Measurements from ENCODE around the gene COL11A2. TPM values are rescaled to one million over a fixed set of nuclear protein-coding genes. Genes with fewer than 3 reads are reported as not detected.
"Not testable (repeated sequence)": the region's sequence is repeated elsewhere in the genome, so short reads cannot be mapped to it uniquely, and the experiment has no call there.

Gene COL11A2
- total RNA-seq, 1 experiment from 2014 or later = 1.1 TPM

DNA sequence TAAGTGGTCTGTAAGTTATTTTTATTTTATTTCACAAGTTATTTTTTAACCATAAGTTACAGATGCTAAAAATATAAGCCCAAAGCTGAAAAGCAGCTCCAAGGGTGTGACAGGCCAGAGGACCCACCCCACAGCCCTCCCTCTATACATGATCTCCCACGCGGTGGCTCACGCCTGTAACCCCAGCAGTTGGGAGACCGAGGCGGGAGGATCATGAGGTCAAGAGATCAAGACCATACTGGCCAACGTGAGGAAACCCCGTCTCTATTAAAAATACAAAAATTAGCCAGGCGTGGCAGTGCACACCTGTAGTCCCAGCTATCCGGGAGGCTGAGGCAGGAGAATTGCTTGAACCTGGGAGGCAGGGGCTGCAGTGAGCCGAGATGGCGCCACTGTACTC lies 32.2 kb downstream of the COL11A2 start:
- DNase-seq (ENCODE audit: low read depth) = no peak

DNA sequence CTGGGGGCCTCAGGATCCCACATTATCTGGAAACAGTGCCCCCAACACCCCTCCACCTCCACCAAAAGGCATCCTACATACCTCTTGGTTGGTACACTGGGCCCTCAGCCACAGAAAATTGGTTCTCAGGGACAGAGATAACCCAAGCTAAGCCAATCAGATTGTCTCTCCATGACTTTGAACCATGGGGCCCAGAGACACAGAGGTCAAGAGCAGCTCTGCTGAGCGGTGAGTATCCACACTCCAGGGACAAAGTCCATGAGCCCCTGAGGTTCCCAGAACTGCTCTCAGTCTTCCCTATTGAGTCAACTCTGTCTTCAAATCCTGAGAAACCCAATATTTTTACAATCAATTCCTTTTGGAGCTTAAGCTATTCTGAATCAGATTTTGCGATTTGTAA lies 35.3 kb downstream of the COL11A2 start:
- DNase-seq (ENCODE audit: low read depth) = no peak

DNA sequence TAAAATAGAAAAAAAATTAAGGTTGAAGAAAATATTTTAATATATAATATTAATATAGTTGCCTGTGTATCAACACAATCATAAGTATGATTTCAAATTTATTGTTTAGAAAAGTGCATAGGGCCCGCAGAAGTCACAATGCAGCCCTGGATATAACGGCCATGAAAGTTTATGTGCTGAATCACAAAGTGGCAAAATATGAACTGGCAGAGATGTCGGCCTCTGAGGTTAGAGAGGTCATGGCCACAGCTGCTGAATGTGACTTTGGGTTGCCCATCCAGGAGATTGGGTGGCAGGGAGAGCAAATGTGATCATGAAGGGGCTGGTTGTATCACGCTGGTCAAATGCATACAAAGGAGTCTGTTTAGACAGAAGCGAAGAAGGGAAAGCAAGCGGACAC lies 35.7 kb downstream of the COL11A2 start:
- DNase-seq (ENCODE audit: low read depth) = peak; percentile 96

DNA sequence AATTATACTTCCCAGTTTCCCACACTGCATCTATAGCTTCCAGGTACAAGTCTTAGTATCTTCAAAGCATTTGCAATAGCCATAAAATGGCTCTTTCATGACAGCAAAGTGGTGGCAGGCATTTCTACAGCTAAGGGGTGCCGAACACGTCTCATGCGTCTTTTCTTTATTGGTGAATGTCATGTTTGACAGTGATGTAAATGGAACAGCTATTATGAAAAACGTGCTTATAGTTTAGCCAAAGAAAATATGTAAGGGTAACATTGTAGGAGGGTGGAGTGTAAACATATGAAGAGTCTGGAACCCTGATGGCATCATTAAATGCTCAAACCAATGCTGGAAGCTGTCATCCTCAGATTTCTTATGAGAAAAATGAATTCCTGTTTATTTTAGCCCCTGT lies 37.9 kb downstream of the COL11A2 start:
- no peak for DNase-seq (ENCODE audit: low read depth)

DNA sequence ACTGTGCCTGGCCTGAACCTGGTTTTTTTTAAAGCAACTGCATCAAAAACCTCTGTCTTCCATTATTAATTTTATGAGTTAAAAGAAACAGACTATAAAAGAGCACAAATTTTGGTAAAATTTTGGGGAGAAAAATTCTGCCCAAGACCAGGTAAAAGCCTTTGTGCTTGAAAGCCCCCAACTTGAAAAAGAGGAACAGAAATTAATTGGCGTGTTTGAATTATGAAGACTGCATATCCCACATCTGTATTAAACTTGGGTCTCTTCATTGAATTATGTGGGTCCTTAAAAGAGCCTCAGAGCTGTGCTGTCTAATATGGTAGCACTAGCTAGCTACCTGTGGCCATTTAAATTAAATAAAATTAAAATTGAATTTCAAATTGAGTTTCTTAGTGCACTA lies 41.2 kb downstream of the COL11A2 start:
- no peak for DNase-seq (ENCODE audit: low read depth)

DNA sequence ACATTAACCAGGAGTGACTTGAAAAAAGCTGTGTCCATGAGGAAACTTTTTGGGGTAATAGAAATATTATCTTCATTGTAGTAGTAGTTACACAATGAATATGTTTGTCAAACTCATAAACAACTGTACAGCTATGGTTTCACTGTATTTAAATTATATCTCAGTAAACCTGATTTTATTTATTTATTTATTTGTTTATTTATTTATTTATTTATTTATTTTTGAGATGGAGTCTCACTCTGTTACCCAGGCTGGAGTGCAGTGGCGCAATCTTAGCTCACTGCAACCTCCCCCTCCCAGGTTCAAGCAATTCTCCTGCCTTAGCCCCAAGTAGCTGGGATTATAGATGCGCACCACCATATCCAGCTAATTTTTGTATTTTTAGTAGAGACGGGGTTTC lies 41.7 kb downstream of the COL11A2 start:
- not testable (repeated sequence) for DNase-seq (ENCODE audit: low read depth)

DNA sequence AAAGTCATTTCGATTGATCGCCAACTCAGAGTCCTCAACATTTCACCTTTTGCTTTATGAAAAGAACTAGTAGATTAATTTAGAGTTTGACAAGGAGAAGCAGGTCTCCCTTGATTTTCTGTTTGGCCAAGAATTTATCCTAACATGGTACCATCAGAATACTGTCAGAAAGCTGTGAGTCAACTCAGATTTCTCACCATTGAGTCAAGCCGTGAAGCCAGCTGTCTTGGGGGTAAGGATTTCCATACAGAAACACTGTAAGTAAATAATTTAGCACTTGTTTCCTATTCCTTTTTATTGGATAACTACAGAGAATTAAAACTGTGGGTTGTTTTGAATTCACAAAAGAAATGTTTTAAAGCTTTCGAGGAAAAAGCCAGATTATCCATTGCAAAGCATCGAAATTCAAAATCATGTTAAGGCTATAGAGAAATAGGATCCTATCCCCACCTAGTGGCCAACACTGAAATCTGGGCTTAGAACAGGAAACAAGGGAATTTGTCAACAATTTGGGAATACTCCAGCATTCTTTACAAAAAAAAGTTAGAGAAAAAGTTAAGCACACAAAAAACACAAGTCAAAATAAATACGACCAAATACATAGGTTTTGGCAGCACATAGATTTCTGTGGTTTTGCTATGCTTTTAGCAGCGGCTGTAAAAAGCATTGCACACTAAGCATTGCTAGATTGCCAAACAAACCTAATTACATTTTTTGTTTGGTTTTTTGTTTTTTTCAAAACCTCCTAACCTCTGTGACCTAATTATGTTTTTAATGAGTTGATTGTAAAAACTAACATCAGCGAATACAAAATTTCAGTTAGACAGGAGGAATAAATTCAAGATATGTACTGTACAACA lies 44.2 kb downstream of the COL11A2 start:
- peak; percentile 77 for DNase-seq (ENCODE audit: low read depth)

DNA sequence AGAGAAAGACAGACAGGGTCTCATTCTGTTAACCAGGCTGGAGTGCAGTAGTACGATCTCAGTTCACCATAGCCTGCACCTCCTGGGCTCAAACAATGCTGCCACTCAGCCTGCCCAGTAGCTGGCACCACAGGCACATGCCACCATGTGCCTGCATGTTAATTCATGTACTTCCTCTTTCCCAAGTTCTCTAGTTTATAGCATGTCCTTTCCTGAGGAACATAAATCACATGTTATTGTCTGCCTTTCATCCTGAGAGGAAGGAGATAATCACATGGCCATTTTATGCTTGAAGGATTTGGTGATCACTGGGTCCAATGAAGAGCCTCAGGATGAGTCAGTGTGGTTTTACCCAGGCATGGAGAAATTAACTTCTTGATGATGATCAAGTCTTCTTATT lies 47.9 kb downstream of the COL11A2 start:
- DNase-seq (ENCODE audit: low read depth) = peak; percentile 53

DNA sequence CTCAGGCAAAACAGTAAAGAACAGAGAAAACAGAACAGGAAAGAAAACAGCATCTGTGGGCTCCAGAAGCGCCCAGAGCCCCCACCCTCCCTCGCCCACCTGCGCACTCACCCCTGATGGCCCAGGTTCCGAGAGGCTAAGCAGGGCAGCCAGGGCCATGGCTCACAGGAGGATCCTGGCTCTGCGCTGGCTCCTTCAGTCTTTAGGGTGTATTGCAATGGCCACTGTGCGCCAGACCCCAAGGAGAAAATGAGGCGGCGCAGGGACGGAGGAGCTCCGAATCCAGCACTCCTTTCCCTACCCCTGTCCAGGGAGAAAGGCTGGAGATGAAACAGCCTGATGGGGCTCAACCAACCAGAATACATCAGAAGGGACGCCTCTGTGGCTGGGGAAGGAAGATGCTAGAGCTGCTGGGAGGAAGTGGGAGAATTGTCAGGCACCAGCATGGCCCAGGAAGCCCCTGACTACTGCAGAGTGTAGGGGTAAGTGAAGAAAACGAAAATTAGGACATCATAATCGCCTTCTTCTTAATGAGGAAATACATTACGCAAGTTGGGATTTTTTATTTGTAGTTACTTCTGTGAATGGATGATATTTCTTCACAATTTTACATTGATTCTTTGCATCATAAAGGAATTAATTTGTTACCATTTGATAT lies 49.0 kb downstream of the COL11A2 start:
- DNase-seq (ENCODE audit: low read depth) = no peak

DNA sequence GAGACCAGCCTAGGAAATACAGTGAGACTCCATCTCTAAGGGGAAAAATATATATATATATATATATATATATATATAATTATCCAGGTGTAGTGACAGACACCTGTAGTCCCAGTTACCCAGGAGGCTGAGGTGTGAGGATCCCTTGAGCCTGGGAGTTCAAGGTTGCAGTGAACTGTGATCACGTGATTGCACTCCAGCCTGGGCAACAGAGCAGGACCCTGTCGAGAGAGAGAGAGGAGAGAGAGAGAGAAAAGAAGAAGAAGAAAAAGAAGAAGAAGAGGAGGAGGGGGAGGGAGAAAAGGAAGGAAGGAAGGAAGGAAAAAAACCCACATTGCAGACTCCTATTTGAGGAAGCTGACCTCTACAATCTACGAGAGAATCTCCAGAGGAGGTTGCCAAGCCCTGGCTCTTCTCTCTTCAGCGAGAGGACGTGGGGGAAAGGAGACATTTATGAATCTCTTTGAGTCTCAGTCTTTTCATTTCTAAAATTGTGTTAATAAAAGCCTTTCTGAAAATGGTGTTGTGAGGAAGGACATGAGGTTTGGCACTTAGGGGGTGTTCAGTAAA lies 49.7 kb downstream of the COL11A2 start:
- DNase-seq (ENCODE audit: low read depth) = no peak

DNA sequence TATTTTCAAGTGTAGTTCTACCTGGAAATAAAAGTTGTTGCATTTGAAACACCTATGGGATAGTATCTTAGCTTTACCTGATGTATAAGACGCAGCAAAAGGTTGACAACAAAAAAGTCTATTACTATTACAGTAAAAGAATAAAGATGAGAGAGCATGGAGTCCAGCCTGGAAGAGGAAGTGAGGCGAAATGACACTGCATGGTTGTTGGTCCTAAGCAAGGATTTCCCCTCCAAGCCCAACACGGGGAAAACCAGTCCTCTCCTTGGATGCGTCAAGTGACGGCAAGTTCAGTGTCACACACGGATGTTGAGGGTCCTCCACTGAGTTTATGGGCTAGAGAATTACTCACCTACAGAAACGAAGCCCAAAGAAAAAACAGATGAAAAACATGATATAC lies 51.7 kb downstream of the COL11A2 start:
- no peak for DNase-seq (ENCODE audit: low read depth)

DNA sequence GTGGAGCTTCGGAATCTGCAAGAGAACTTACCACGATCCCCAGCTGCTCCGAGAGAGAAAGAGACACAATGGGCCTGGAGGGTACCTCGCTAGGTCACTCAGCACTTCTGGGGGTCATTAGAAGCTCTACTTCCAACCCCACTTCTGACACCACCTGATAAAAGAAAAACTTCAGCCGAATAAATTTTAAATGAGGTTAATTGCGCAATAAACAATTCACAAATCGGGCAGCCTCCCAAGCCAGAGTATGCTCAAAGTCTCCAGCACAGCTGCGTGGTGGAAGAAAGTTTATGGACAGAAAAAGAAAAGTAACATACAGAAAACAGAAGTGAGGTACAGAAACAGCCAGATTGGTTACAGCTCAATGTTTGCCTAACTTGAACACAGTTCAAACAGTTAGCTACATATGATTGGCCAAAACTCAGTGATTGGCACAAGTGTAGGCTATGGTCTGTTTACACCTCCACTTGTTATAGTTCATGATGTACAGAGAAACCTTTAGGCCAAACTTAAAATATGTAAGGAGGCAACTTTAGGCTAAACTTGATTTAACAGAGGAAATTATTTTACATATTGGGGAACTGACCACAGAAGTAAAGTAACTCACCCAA lies 52.6 kb downstream of the COL11A2 start:
- no peak for DNase-seq (ENCODE audit: low read depth)

DNA sequence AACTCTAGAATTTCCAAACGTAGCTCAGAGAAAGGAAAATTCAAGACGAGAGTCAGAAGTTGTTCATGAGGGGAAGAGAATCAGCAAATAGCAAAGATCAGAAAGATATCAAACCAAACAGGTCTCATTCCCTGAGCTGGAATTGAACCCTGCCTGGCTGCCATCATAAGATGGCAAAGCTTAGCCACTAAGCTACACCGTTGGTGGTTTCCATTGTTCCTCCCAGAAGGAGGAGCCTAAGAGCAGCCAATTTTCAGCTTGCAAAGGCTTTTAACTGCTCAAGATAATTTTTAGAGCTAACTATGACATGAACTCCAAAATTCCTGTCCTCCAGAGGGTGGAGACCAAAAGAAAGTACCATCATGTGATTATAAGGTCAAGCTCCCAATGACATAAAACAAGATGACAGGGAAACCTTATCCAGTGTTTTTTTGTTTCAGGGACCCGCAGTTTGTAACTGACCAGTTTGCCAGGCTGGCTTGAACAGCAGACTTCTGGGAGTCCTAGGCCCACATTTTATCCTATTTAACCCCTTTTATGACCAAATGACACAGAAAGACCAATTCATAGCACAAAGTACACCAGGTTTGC lies 55.9 kb downstream of the COL11A2 start:
- DNase-seq (ENCODE audit: low read depth) = no peak

DNA sequence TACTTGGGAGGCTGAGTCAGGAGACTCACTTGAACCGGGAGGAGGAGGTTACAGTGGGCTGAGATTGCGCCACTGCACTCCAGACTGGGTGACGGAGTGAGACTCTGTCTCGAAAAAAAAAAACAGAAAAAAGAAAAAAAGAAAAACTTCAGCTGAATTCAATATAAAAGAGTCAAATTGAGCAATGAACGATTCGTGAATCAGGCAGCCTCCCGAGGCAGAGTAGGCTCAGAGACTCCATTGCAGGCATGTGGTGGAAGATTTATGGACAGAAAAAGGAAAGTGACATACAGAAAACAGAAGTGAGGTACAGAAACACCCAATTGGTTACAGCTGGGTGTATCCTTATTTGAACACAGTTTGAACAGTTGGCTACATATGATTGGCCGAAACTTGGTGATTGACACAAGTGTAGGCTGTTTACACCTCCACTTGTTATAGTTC lies 60.2 kb downstream of the COL11A2 start:
- DNase-seq (ENCODE audit: low read depth) = no peak

DNA sequence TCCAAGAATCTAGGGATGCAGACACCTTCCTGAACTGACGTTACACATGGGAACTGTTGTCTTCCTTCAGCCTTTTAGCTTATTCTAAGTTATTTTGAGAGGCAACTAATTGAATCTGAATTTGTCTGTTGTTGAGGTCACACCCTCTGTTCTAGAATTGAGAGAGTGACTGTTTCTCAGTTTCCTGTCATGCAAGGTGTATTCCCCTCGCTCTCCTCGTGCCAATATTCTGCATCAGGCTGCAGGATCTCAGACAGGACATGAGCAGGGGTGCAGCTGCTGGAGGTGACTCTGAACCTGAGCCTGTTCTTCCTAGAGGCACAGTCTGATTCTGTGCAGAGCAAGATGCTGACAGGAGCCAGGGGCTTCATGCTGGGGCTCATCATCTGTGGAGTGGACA lies 63.9 kb downstream of the COL11A2 start:
- no peak for DNase-seq (ENCODE audit: low read depth)

DNA sequence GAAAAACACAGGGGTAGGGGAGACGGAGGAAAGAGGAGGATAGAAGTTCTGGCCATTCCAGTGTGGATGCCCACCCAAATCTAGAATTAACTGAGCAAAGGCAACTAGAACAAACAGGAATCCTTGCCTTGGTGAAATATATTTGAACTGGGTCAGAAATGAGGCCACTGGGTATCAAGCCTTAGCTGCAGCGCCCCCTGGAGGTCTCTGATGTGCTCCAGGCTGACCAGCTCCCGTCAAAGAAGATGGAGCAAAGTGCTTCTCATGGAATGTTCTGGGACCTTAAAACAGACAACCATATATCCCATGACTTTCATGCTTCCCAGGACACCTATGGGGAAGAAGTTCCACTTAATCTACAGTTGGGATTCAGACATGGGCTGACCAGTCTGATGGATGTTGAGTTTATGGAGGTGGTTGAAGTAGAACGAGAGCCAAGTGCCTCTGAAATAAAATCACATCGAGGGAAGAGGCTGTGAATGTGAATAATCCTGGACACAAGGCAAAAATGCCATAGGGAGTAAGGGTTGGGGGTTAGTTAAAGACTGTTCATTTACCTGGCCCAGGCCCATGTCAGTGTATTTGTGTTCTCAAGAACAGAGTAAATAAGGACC lies 66.1 kb downstream of the COL11A2 start:
- peak; percentile 41 for DNase-seq (ENCODE audit: low read depth)

DNA sequence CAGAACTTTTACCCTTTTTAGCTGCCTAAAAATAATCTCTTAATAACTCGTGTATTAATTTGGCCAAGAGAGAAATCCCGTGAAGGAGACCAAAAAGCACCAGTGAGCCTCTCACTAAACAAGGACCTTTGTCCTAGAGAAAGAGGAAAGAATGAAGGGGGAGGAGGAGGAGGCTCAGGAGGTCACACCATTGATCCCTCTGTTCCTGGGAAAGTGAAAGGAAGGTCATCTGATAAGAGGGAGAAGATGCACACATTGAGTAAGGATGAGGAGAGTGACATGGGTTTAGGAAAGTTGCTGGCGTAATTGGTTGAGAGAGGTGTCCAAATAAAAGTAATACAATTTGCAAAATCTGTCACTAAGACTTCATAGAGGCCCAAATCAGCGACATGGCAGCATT lies 67.3 kb downstream of the COL11A2 start:
- no peak for DNase-seq (ENCODE audit: low read depth)

DNA sequence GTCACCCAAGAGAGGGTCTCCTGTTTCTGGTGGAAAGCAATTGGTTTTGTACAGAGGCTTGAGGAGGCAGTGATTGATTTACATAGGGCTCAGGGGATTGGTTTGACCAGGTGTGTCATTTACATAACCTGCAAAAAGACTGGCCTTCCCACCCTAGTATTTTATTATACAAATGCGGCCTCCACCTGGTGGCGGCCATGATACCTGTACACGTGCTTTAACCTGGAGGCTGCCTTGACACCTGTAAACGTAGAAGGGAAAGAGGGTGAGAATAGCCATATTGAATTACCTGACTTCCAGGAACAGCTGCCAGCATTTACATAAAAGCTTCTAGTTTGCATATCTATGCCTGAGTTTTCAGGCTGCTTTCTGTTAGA lies 67.8 kb downstream of the COL11A2 start:
- no peak for DNase-seq (ENCODE audit: low read depth)

DNA sequence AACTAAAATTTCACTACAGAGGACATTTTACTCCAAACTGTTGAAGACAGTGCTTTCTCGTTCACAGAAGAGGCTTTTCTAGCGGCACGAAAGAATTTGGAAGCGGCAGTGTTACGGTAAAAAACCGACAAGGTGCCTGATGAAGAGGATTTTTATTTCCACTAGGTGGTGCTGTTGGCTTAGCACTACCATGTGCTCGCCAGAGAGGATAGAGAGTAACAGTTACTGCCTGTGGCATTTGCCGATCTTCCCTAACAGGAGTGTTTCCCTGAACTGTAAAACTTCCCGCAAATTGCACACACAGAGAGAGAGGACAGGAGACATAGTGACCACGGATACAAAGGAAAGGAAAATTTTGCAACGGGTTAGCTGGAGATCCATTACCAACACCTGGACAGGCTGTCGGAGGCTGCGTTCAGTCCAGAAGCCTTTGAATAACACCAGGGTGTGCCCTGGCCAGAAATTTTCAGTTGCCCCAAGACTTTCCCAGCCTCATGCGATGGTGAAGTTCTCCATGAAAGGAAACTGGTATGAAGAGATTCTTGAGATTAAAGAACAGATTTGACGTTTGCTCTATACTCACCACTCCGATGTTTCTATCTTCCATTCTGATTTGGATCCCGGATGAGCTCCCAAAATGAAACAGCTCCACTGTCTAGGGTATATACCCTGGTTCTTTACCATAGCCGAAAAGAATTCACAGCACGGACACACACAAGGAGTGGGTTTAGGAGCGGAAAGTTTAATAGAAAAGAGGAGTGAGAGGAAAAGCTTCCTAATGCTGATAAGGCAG lies 68.3 kb downstream of the COL11A2 start:
- DNase-seq (ENCODE audit: low read depth) = peak; percentile 45

DNA sequence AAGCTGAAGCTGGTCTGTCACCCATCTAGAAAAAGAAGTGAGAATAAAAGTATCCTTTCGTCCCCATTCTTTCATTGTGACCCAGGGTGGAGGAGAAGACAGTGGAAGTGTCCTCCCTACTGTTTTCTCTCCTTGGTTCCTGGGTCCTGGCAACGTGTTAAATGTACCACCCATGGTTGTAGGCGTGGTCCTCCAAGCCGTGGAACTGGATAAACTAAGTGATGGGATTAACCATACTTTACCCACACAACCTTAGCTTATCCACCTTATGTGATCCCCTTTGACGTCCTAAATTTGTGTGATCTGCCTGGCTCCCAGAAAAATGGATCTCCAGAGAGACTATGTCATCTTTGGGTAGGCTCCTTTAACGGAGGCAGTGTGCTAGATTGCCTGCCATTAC lies 69.1 kb downstream of the COL11A2 start:
- no peak for DNase-seq (ENCODE audit: low read depth)

DNA sequence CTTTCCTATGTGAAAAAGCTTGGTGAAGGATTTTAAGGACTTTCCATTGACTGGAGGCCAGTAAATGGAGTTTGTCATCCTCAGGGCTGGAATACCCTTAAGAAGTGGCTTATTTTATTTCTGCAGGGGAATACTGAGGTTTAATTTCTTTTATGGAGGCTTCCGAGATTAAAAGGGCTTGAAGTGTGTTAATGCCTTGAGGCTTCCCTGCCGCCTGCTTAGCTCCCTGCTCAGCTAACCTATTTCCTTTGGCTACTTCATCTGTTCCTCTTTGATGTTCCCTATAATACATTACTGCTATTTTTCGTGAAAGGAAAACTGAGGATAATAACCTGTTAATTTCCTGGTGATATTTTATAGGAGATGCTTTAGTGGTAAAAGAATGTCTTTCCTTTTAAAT lies 72.3 kb downstream of the COL11A2 start:
- DNase-seq (ENCODE audit: low read depth) = no peak
